Parathyroid adenoma (tissue), 2 donors: ENCODE results near the gene DARS1.
"Not testable (repeated sequence)": the region's sequence is repeated elsewhere in the genome, so short reads cannot be mapped to it uniquely, and the experiment has no call there.

ENCODE experiments used
- H2AFZ ChIP-seq: fragments of 300-600 bp; sonication (generic); one replicate; pipeline ENCODE4 v1.7.0; 2017; ENCODE audit warnings: antibody characterized with exemption, mild to moderate bottlenecking
- H3K27ac ChIP-seq: fragments of 300-600 bp; sonication (generic); one replicate; pipeline ENCODE4 v1.7.0; 2017
- H3K27me3 ChIP-seq: fragments of 300-600 bp; sonication (generic); one replicate; pipeline ENCODE4 v1.7.0; 2017; ENCODE audit warnings: low read length; ENCODE audit not compliant: control insufficient read depth, insufficient read depth
- H3K36me3 ChIP-seq: fragments of 300-600 bp; sonication (generic); one replicate; pipeline ENCODE4 v1.7.0; 2017; ENCODE audit warnings: low read length; ENCODE audit not compliant: control insufficient read depth, insufficient read depth
- H3K4me1 ChIP-seq: fragments of 300-600 bp; sonication (generic); one replicate; pipeline ENCODE4 v1.7.0; 2017; ENCODE audit warnings: control low read depth
- H3K4me2 ChIP-seq: fragments of 300-600 bp; sonication (generic); one replicate; pipeline ENCODE4 v1.7.0; 2017; ENCODE audit warnings: low read length
- H3K4me3 ChIP-seq: fragments of 300-600 bp; sonication (generic); one replicate; pipeline ENCODE4 v1.7.0; 2017; ENCODE audit warnings: low read depth, low read length
- H3K79me2 ChIP-seq: fragments of 300-600 bp; sonication (generic); one replicate; pipeline ENCODE4 v1.7.0; 2017; ENCODE audit warnings: control low read depth
- H3K9ac ChIP-seq: fragments of 300-600 bp; sonication (generic); one replicate; pipeline ENCODE4 v1.7.0; 2017; ENCODE audit warnings: mild to moderate bottlenecking
- H3K9me3 ChIP-seq: fragments of 300-600 bp; sonication (generic); one replicate; pipeline ENCODE4 v1.7.0; 2017; ENCODE audit warnings: low read length; ENCODE audit not compliant: control insufficient read depth
- CTCF ChIP-seq: fragments of 300-600 bp; sonication (generic); IDR thresholded peaks from one replicate; pipeline ENCODE4 v1.7.0; 2017; ENCODE audit warnings: antibody characterized with exemption, mild to moderate bottlenecking
- donor health status: primary hyperparathyroidism.

Gene DARS1

GRCh38 chr2:135965756-135966155 lies 19.7 kb downstream of the DARS1 start:
- no peaks in the 10 kb centered on the region for H3K4me1 ChIP-seq
- H3K36me3 ChIP-seq = no peaks in the 10 kb centered on the region
- TF ChIP-seq CTCF = no peak
- no peaks in the 10 kb centered on the region for H3K27me3 ChIP-seq
- no peak overlapping the region for H3K4me2 ChIP-seq
- no peak overlapping the region for H3K9ac ChIP-seq
- H3K27ac ChIP-seq = no peak overlapping the region
- peaks cover 11% of the 10 kb centered on the region for H3K79me2 ChIP-seq
- no peak overlapping the region for H3K4me3 ChIP-seq
- no peak overlapping the region for H2AFZ ChIP-seq
- H3K9me3 ChIP-seq = no peaks in the 10 kb centered on the region

- not testable (repeated sequence) for H3K27ac ChIP-seq, H3K4me3 ChIP-seq, H3K4me2 ChIP-seq, H3K9ac ChIP-seq, H3K27me3 ChIP-seq, H3K79me2 ChIP-seq, H3K4me1 ChIP-seq, H3K36me3 ChIP-seq, H2AFZ ChIP-seq, H3K9me3 ChIP-seq
Measured at GRCh38 chr2:135964404-135964803, 21.0 kb downstream of the DARS1 start.

GRCh38 chr2:135963841-135964240 lies 21.6 kb downstream of the DARS1 start:
- no peak for TF ChIP-seq CTCF
- Histone ChIP-seq H3K27ac (no peak overlapping the region), H3K4me2 (no peak overlapping the region), H3K36me3 (no peaks in the 10 kb centered on the region), H3K9me3 (no peaks in the 10 kb centered on the region), H3K4me1 (no peaks in the 10 kb centered on the region), H3K27me3 (no peaks in the 10 kb centered on the region), H3K79me2 (peaks cover 7% of the 10 kb centered on the region), H3K9ac (no peak overlapping the region), H2AFZ (no peak overlapping the region), H3K4me3 (no peak overlapping the region)

- Histone ChIP-seq H3K9me3 (no peaks in the 10 kb centered on the region), H3K9ac (no peak overlapping the region), H3K79me2 (peaks cover 11% of the 10 kb centered on the region), H3K27ac (no peak overlapping the region), H3K4me1 (no peaks in the 10 kb centered on the region), H3K4me2 (no peak overlapping the region), H3K27me3 (no peaks in the 10 kb centered on the region), H3K4me3 (no peak overlapping the region), H2AFZ (no peak overlapping the region), H3K36me3 (no peaks in the 10 kb centered on the region)
- TF ChIP-seq CTCF = no peak
Measured at GRCh38 chr2:135962366-135963123, 22.9 kb downstream of the DARS1 start.

- H3K4me2 ChIP-seq = peak overlapping the region; percentile 7
- H3K79me2 ChIP-seq = peaks cover 21% of the 10 kb centered on the region
- no peaks in the 10 kb centered on the region for H3K9me3 ChIP-seq
Measured at GRCh38 chr2:135960656-135961551, 24.5 kb downstream of the DARS1 start.

More at GRCh38 chr2:135960656-135961551, 24.5 kb downstream of the DARS1 start:
- no peak overlapping the region for H3K27ac ChIP-seq
- no peak overlapping the region for H3K9ac ChIP-seq
- H3K4me3 ChIP-seq = no peak overlapping the region
- no peaks in the 10 kb centered on the region for H3K27me3 ChIP-seq
- H3K36me3 ChIP-seq = no peaks in the 10 kb centered on the region
- H3K4me1 ChIP-seq = no peaks in the 10 kb centered on the region
- TF ChIP-seq CTCF = no peak
- no peak overlapping the region for H2AFZ ChIP-seq
